GM06990 (cell line): ENCODE results near the gene PI4KA.
A peak's percentile ranks its signal among the peaks of the same experiment; 100 is the strongest.
"Not testable (repeated sequence)": the region's sequence is repeated elsewhere in the genome, so short reads cannot be mapped to it uniquely, and the experiment has no call there.

Source experiments
- DNase-seq: peaks from one replicate; pipeline ENCODE4 v3.0.0-alpha.2; 2011; ENCODE audit not compliant: insufficient read length; ENCODE audit errors: extremely low read depth
- H3K27me3 ChIP-seq: replicated peaks from 2 replicates; pipeline ENCODE4 v1.6.0; 2011; ENCODE audit warnings: low read length; ENCODE audit not compliant: control insufficient read depth, insufficient read depth
- H3K36me3 ChIP-seq: 2 replicates; pipeline ENCODE4 v1.5.1; 2011; ENCODE audit warnings: low read length; ENCODE audit not compliant: control insufficient read depth, insufficient read depth
- H3K4me3 ChIP-seq: replicated peaks from 2 replicates; pipeline ENCODE4 v1.5.1; 2011; ENCODE audit warnings: low read depth, mild to moderate bottlenecking, control low read depth, low read length
- TF ChIP-seq, protein P1 (sequence below): IDR thresholded peaks from 2 replicates; pipeline ENCODE4 v1.5.1; 2011; ENCODE audit warnings: low read length, control low read depth, mild to moderate bottlenecking, inconsistent platforms; ENCODE audit not compliant: insufficient read depth, poor library complexity, severe bottlenecking

PI4KA gene

DNA sequence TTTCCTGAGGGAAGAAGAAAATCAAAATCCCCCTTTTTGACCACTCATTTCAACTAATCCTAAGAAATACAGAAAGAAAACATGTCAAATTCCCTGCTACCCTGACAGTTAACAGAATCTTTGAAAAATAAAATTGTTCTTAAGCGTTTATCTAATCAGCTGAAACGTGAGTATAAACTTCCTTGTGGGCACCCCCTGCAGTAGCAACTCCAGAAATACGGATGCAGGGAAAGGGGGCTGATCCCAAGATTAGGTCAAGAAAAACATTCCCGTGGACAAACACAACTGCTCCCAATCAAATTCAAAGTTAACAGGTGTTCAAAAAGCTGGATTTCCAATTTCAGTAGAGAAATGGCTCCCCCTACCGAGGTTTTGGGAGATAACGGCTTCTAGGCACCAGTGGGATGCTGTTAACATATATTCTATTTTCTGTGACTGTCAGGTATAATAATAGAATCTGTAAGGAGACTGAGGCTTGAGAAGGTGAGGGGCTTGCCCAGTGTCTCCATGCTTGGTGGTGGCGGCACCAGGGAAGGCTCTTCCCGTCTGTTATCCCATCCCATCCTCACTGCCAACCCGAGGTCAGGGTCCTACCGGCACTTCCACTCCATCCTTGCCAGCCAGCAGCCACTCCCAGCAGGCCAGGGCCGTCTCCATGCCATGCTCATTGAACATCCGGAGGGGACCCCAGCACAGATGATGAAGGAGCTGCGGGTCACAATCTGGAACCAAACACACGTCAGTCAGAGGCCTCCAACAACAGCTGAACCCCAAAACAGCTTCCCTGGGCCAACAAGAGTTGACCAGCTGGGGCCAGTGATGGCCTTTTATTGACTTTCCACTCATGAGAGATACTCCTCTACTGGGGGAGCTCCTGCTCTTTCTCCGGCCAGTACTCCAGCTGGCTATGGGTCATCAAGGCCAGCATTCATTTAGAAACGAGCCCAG lies 116.7 kb downstream of the PI4KA start:
- H3K27me3 ChIP-seq = no peaks in the 10 kb centered on the region
- H3K4me3 ChIP-seq = no peak overlapping the region
- TF ChIP-seq, protein P1, sequence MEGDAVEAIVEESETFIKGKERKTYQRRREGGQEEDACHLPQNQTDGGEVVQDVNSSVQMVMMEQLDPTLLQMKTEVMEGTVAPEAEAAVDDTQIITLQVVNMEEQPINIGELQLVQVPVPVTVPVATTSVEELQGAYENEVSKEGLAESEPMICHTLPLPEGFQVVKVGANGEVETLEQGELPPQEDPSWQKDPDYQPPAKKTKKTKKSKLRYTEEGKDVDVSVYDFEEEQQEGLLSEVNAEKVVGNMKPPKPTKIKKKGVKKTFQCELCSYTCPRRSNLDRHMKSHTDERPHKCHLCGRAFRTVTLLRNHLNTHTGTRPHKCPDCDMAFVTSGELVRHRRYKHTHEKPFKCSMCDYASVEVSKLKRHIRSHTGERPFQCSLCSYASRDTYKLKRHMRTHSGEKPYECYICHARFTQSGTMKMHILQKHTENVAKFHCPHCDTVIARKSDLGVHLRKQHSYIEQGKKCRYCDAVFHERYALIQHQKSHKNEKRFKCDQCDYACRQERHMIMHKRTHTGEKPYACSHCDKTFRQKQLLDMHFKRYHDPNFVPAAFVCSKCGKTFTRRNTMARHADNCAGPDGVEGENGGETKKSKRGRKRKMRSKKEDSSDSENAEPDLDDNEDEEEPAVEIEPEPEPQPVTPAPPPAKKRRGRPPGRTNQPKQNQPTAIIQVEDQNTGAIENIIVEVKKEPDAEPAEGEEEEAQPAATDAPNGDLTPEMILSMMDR = peak; percentile 81
- H3K36me3 ChIP-seq = peaks cover 16% of the 10 kb centered on the region
- DNase-seq = no peak

DNA sequence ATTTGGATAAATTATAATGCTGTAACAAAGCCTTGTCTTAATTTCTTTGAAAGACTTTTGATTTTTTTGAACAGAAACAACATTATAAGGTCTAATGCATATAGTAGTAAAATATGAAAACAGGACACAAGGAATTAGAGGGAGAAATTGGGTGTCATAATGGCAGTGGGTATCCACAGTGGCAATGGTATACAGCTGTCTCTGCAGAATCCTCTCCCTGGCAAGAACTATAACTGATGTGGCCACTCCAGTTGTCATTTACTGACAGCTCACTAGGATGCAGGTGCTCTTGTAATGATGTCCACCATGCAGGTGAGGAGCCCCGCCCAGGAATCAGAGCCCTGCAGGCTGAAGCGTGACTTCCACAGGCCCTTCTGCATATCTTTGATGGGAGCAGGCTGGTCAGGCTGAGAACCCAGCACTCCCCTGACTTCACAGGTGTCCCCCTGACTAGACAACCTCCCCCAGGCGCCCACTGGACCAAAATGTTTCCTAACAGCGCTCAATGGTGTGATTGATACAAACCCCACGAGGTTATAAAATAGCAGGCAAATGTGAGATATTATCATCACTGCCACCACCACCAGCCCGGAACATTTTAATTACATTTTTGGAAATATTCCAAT lies 117.5 kb downstream of the PI4KA start:
- peaks cover 13% of the 10 kb centered on the region for H3K36me3 ChIP-seq

DNA sequence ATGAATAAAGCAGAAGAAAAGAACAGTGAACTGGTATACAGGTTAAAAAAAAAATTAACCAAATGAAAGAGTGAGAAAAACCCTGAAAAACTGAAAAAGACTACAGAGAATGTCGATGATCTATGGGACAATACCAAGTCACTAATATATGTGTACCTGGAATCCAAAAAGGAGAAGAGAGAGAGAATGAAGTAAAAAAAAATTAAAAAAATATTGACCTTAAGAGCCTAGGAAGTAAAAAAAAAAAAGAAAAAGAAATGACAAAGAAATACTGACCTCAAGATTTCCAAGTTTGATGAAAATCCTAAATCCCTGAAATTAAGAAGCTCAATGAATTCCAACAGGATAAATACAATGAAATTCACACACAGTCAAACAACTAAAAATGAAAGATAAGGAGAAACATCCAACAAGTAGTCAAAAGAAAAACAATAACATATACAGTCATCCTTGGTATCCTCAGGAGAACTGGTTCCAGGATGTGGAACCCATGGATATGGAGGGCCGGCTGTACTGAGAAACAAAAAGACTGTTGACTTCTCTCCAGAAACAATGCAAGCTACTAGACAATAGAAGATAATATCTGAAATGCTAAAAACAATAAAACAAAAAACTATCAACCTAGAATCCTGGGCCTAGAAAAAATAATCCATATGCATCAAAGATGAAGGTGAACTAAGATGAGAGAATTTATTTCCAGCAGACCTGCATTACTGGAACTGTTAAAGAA lies 118.2 kb downstream of the PI4KA start:
- Histone ChIP-seq H3K36me3 (peaks cover 13% of the 10 kb centered on the region), H3K27me3 (no peaks in the 10 kb centered on the region), H3K4me3 (no peak overlapping the region)
- no peak for DNase-seq
- TF ChIP-seq, protein P1 = no peak

More for the DNA sequence above, 117.5 kb downstream of the PI4KA start:
- Histone ChIP-seq H3K4me3 (no peak overlapping the region), H3K27me3 (no peaks in the 10 kb centered on the region)
- TF ChIP-seq, protein P1 = no peak
- DNase-seq = no peak

DNA sequence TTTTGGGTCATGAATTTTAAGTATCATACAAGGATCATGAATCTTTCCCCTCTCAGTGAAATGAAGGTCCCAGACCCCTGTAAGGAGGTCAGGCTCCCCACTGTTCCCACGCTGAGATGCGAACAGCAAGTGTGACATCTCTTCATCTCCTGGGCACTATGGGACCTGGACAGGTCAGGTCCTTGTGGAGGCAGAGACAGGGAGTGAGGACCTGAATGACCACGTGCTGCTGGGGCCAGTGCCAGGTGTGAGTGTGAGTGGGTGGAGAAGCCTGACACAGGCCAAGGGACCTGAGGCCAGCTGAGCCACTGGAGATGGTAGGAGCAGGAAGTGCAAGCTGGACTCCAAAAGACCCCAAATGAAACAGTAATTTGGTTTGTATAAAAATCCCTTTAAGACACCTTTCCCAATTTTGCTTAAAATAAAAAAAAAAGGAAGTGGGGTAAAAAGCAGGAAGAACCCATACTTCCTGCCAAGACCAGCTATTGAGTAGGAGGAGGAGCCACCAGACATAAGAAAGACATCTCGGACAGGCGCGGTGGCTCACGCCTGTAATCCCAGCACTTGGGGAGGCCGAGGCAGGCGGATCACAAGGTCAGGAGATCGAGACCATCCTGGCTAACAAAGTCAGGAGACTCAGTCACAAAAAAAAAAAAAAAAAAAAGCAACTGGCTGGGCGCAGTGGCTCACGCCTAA lies 120.1 kb downstream of the PI4KA start:
- H3K36me3 ChIP-seq = peaks cover 13% of the 10 kb centered on the region
- no peak for DNase-seq
- H3K27me3 ChIP-seq = no peaks in the 10 kb centered on the region
- H3K4me3 ChIP-seq = no peak overlapping the region
- TF ChIP-seq, protein P1 = no peak

DNA sequence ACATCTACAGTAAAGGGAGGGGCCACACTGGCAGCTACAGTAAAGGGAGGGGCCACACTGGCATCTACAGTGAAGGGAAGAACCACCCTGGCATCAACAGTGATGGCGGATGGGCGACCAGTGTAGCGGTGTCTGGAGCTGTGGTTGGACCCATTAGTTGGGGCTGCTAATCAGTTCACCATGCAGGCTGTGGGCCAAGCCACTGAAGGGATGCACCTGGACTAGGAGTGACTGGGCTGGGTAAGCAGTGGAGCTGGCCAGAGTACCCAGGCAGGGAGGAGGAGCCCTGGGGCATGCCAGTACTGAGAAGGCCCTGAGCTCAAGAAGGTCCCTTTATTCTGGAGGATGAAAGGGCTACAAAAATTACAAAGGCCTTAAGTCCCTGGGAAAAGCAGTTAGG lies 121.7 kb downstream of the PI4KA start:
- DNase-seq, H3K4me3 ChIP-seq, H3K36me3 ChIP-seq, H3K27me3 ChIP-seq: not testable (repeated sequence)

DNA sequence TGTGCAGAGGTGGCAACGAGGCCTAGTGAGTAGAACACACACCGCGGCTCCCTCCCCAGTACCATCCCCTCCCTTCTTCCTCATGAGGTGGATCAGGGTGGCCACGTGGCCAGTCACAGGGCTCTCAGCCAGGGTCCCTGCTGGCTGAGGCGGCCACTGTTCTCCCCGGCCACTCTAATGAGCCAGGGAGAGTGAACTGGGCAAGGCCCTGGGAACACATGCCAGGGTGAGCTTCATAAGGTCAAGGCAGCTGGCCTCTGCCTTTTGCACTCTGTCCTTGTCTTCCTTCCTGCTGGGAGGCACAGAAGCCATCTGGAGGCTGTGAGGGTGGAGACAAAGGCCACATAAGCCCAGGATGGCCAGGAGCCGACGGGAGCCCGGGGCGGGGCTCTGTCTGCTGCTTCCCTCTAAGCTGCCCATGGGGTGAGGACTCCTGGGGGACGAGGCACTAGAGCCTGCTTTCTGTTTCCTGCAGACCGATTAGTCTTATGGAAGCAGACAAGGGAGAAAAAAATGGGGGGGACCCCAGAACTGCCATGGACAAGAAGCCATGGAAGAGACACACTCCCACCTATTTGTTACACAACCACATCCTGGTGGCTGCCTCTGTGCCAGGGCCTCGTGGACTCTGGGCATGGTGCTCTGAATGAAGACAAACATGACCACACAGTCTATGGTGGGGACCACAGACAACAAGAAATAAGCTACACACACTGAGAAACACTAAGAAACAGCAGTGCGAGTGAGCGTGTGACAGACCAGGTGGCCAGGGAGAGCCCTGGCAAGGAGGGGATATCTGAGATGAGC lies 123.1 kb downstream of the PI4KA start:
- not testable (repeated sequence) for H3K4me3 ChIP-seq, DNase-seq, H3K27me3 ChIP-seq, H3K36me3 ChIP-seq

DNA sequence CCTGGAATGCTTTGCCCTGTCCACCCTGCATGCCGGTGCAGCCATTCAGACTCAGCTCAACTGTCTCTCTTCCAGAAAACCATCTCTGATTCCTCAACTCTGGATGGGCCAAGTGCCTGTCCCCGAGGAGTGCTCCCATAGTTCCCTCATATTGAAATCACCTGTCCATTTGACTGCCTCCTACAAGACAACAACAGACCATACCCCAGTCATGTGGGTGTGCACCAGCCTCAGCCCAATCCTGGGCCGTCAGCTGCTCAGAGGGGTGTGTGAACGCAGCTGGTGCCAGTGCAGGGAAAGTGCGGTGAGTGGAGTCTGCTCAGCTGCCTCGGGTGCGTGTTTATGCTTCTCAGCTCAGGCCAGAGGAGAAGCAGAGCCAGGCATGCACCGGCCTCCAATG lies 126.2 kb downstream of the PI4KA start:
- H3K27me3 ChIP-seq, H3K4me3 ChIP-seq, DNase-seq: not testable (repeated sequence)
- peaks cover 14% of the 10 kb centered on the region for H3K36me3 ChIP-seq
